PFSK-1 (cell line): ENCODE results near the gene IL37.

ENCODE experiments used
- FOXP2 ChIP-seq: optimal IDR thresholded peaks from 2 replicates; pipeline ENCODE3; 2011; ENCODE audit warnings: borderline replicate concordance, control low read depth, inconsistent platforms; ENCODE audit not compliant: insufficient read depth; ENCODE audit errors: extremely low read length, extremely low read depth
- POLR2AphosphoS5 ChIP-seq: IDR thresholded peaks from 2 replicates; pipeline ENCODE4 v1.6.1; 2012; ENCODE audit warnings: low read depth, mild to moderate bottlenecking, control low read depth, low read length, moderate library complexity
- SIN3A ChIP-seq: IDR thresholded peaks from 2 replicates; pipeline ENCODE4 v1.6.1; 2012; ENCODE audit warnings: mild to moderate bottlenecking, low read length, moderate library complexity, borderline replicate concordance; ENCODE audit not compliant: insufficient read depth
- TAF1 ChIP-seq: IDR thresholded peaks from 2 replicates; pipeline ENCODE4 v1.6.1; 2012; ENCODE audit warnings: low read length, control low read depth, borderline replicate concordance; ENCODE audit not compliant: insufficient read depth
- TF ChIP-seq, protein P1 (sequence below), 2 experiments: IDR thresholded peaks; 2 replicates each; pipeline versions ENCODE4 v1.6.1 to v1.8.0; 2011 to 2012; ENCODE audit warnings: low read depth in 2 of 2, low read length in 2 of 2, control low read depth in 1 of 2, inconsistent platforms in 1 of 2, mild to moderate bottlenecking in 1 of 2, moderate library complexity in 1 of 2; ENCODE audit not compliant: insufficient read depth in 1 of 2

The IL37 gene

DNA sequence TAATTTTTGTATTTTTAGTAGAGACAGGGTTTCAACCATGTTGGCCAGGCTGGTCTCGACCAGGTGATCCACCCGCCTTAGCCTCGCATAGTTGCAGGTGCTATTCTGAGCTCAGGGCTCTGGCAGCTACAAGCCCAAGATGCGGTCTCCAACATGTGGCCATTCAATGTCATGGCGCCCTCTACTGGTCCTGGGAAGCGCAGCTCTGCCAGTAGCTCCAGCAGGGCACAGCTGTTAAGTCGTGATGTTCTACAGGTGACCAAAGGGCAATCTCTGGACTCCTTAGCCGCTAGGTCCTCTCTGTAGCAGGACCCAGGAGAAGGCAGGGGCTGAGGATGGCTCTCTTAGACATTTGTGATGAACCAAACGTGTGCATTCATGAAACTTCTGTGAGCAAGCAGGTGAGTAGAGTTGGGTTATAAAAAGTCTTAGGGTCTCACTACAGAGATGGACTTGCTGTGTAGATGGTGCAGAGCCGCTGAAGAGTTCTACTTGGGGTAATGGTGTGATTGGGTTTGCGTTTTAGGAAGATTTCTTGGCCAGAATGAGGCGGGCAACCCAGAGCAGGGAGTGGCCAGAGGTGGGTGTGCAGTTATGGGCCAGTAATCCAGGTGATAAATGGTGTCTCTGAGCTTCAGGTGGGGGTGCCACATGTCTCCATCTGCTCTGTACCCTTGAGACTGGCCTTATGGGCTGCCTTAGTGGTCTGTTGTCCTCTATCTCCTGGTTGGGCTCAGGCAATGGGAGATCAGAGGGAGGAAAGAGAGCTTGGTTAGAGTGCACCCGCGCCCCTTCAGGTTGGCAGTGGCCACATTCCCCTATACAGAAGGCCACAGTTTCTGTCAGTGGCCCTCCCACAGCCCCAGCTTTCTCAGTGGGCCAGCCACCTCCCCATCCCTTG, 31.0 kb downstream of the IL37 start:
- TF ChIP-seq, protein P1, sequence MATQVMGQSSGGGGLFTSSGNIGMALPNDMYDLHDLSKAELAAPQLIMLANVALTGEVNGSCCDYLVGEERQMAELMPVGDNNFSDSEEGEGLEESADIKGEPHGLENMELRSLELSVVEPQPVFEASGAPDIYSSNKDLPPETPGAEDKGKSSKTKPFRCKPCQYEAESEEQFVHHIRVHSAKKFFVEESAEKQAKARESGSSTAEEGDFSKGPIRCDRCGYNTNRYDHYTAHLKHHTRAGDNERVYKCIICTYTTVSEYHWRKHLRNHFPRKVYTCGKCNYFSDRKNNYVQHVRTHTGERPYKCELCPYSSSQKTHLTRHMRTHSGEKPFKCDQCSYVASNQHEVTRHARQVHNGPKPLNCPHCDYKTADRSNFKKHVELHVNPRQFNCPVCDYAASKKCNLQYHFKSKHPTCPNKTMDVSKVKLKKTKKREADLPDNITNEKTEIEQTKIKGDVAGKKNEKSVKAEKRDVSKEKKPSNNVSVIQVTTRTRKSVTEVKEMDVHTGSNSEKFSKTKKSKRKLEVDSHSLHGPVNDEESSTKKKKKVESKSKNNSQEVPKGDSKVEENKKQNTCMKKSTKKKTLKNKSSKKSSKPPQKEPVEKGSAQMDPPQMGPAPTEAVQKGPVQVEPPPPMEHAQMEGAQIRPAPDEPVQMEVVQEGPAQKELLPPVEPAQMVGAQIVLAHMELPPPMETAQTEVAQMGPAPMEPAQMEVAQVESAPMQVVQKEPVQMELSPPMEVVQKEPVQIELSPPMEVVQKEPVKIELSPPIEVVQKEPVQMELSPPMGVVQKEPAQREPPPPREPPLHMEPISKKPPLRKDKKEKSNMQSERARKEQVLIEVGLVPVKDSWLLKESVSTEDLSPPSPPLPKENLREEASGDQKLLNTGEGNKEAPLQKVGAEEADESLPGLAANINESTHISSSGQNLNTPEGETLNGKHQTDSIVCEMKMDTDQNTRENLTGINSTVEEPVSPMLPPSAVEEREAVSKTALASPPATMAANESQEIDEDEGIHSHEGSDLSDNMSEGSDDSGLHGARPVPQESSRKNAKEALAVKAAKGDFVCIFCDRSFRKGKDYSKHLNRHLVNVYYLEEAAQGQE (IDR thresholded peaks at IDR 0.05; ENCODE audit: insufficient read depth in 1 of 2, low read depth in 2 of 2, low read length in 2 of 2), result no peak
- TF ChIP-seq TAF1, result no peak

DNA sequence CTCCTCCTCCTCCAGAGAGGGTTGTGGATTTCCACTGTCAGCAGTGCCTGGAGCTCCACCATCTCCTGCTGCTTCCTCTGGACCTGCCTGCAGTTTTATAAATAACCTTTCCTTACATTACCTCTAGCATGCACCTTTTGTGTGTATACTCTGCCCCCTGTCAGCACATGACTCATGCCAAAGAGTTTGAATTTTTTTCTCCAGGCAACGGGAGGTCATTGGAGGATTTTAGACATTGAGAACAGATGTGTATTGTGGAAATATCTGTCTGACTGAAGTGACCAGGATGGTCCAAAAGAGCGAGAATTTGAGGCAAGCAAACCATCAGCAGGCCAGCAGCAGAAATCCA, 31.7 kb downstream of the IL37 start:
- TF ChIP-seq FOXP2 (no peak), POLR2AphosphoS5 (no peak), TAF1 (no peak), SIN3A (no peak)
- TF ChIP-seq, protein P1 (IDR thresholded peaks at IDR 0.05; ENCODE audit: insufficient read depth in 1 of 2, low read depth in 2 of 2, low read length in 2 of 2), result no peak

DNA sequence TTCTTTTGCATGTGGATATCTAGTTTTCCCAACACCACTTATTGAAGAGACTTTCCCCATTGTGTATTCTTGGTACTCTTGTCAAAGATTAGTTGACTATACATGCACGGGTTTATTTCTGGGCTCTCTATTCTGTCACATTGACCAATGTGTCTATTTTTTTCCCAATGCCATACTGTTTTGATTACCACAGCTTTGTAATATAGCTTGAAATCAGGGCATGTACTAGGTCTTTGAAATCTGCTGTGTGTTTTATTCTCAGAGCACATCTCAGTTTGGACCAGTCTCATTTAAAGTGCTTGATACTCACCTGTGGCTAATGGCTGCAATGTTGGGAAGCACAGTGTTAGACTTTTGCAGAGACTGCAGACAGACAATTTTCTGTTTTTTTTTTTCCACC, 34.0 kb downstream of the IL37 start:
- TF ChIP-seq, protein P1 (IDR thresholded peaks at IDR 0.05; ENCODE audit: insufficient read depth in 1 of 2, low read depth in 2 of 2, low read length in 2 of 2), result no peak
- TF ChIP-seq SIN3A (no peak), POLR2AphosphoS5 (no peak), TAF1 (no peak), FOXP2 (no peak)

DNA sequence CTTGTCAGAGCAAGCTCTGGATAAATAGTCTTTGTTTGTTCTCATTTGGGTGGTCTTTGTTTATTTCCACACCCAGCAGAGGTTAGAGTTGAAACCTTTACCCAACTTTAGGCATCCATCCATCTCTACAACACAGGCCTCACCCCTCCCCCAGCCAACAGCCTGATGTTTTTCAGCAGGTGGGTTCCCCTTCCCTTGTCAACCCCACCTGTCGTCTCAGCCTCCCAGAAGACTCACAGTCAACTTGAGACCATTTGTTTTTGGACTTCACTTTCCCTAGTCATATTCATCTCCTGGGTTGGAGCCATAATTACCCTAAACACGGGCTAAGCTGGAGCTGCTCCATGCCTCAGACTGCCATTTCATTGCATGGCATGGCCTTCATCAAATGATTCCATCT, 35.1 kb downstream of the IL37 start:
- no peak for TF ChIP-seq TAF1

DNA sequence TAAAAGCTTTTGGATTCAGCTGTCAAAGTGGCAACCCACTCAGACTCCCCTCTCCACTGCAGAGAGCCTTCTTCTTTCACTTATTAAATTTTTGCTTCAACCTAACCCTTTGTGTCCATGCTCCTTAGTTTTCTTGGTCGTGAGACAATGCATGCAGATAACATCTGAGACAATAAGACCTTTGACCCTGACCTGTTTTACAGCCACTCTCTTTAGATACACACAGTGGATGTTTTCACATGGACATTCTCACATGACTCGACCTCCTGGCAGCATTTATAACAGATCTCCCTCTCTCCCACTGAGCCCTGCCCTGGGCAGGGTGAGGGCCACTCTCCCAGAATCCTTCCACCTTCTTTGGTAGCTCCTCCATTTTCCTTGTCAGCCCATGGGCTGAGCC, 36.4 kb downstream of the IL37 start:
- TF ChIP-seq, protein P1 (IDR thresholded peaks at IDR 0.05; ENCODE audit: insufficient read depth in 1 of 2, low read depth in 2 of 2, low read length in 2 of 2), result no peak
- TF ChIP-seq FOXP2 (no peak), POLR2AphosphoS5 (no peak), SIN3A (no peak), TAF1 (no peak)
